Lower leg skin (tissue), 4 donors: Measurements from ENCODE around the gene OR10A2. TPM values are rescaled to one million over a fixed set of nuclear protein-coding genes. Genes with fewer than 3 reads are reported as not detected.
"Not testable (repeated sequence)": the region's sequence is repeated elsewhere in the genome, so short reads cannot be mapped to it uniquely, and the experiment has no call there.

ENCODE experiments used
- DNase-seq, 2 donors: peaks; one replicate each; pipeline ENCODE4 v3.0.0-alpha.2; 2019; ENCODE audit warnings: low spot score in 2 of 2
- H3K4me3 ChIP-seq: fragments of 200-600 bp; sonication (generic); 2 replicates; pipeline ENCODE4 v1.5.1; 2017; ENCODE audit warnings: mild to moderate bottlenecking, low read depth; ENCODE audit not compliant: poor library complexity, severe bottlenecking
- CTCF ChIP-seq, 3 donors: fragments of 450-650 bp; IDR thresholded peaks; one replicate each; pipeline ENCODE4 v1.5.1; 2016; ENCODE audit warnings: antibody characterized with exemption in 3 of 3, mild to moderate bottlenecking in 3 of 3, moderate library complexity in 2 of 3
- POLR2A ChIP-seq, 2 donors: fragments of 450-650 bp; IDR thresholded peaks; one replicate each; pipeline ENCODE4 v1.6.1; 2016 to 2017; ENCODE audit warnings: antibody characterized with exemption in 2 of 2, mild to moderate bottlenecking in 1 of 2, moderate library complexity in 1 of 2
- WGBS, 2 donors: methylation state at CpG; one replicate each; pipeline ENCODE4 v1.1.5; 2018; 5-methylcytosine and 5-hydroxymethylcytosine counted together
- intact Hi-C: fragments of 100-400 bp; cut with DNase I; formaldehyde crosslinking; loops from one replicate; pipeline ENCODE4 v1.15.0; 2023; ENCODE audit warnings: low total_unique reads
- total RNA-seq, 4 donors: library from RNA; depleted of rRNA; stranded (reverse); fragments of >200 nt; gene quantifications; one replicate each; pipeline ENCODE4 v1.1.0, GENCODE V29; 2016

OR10A2 gene
- total RNA-seq, 4 donors from 2014 or later, result not detected

DNA sequence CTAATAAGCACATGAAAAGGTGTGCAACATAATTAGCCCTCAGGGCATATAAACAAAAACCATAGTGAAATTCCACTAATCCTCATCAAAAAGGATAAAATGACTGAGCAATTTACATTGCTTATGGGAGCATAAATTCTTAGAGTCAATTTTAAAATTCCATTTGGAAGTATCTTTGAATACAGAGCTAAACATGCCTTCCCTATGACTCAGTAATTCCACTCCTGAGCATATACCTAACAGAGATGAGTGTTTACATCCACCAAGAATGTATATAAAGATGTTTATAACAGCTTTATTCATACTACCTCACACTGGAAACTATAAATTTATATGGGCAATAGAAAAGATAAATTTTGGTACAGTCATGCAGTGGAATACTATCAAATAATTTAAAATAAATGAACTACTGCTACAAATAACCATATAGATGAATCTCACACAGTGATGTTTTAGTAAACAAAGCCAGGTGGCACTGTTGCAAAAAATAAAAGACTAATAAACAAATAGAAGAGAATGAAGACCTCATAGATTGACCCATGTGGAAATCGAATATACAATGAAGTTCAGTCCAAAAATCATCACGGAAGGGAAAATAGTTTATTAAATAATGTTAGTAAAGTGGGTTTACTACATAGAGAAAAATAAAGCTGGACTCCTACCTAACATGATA lies 37.6 kb downstream of the OR10A2 start:
- no peak for DNase-seq
- intact Hi-C loops, result no loop called here
- no peak overlapping the region for H3K4me3 ChIP-seq
- TF ChIP-seq POLR2A (IDR thresholded peaks at IDR 0.05), result no peak
- WGBS, 2 donors, result 69 to 72% methylated on average over 2 of the region's 2 CpGs

DNA sequence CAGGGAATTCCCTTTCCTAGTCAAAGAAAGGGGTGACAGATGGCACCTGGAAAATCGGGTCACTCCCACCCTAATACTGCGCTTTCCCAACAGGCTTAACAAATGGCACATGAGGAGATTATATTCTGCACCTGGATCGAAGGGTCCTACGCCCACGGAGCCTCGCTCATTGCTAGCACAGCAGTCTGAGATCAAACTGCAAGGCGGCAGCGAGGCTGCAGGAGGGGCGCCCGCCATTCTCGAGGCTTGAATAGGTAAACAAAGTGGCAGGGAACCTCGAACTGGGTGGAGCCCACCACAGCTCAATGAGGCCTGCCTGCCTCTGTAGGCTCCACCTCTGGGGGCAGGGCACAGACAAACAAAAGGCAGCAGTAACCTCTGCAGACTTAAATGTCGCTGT lies 41.9 kb downstream of the OR10A2 start:
- DNase-seq, H3K4me3 ChIP-seq, intact Hi-C loops: not testable (repeated sequence)
- 81 to 89% methylated on average over 13 of the region's 13 CpGs for WGBS, 2 donors

- H3K4me3 ChIP-seq, result no peak overlapping the region
- WGBS, 2 donors, result 85 to 94% methylated on average over 3 of the region's 3 CpGs
- TF ChIP-seq CTCF (IDR thresholded peaks at IDR 0.05) (no peak), POLR2A (IDR thresholded peaks at IDR 0.05) (no peak)
- intact Hi-C loops, result no loop called here
- no peak for DNase-seq
Observed at GRCh38 chr11:6911378-6911777, 48.5 kb downstream of the OR10A2 start.

GRCh38 chr11:6911948-6912347 lies 49.1 kb downstream of the OR10A2 start:
- WGBS, 2 donors, result 32 to 52% methylated on average over 3 of the region's 3 CpGs
- intact Hi-C loops, result no loop called here
- no peak overlapping the region for H3K4me3 ChIP-seq
- no peak for DNase-seq
- TF ChIP-seq POLR2A (IDR thresholded peaks at IDR 0.05) (no peak), CTCF (IDR thresholded peaks at IDR 0.05) (no peak)

DNA sequence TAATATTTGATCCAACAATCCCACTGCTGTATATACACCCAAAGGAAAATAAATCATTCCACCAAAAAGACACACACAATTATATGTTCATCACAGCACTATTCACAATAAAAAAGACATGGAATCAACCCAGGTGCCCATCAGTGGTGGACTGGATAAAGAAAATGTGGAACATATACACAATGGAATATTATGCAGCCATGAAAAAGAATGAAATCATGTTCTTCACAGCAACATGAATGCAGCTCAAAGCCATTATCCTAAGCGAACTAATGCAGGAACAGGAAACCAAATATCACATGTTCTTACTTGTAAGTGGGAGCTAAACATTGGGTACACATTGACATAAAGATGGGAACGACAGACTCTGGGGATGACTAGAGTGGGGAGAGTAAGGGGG lies 56.8 kb downstream of the OR10A2 start:
- no peak for TF ChIP-seq POLR2A (IDR thresholded peaks at IDR 0.05)
- no peak for TF ChIP-seq CTCF (IDR thresholded peaks at IDR 0.05)
- intact Hi-C loops, result no loop called here
- no peak for DNase-seq
- no peak overlapping the region for H3K4me3 ChIP-seq
- 32 to 55% methylated on average over 2 of the region's 2 CpGs for WGBS, 2 donors

GRCh38 chr11:6920702-6921101 lies 57.8 kb downstream of the OR10A2 start, which contains the start of gene OR2D3:
TSS of gene OR2D3 (plus strand) at chr11:6921002. CDS start at chr11:6921002, 0 bp downstream.
- no peak for TF ChIP-seq CTCF (IDR thresholded peaks at IDR 0.05)
- TF ChIP-seq POLR2A (IDR thresholded peaks at IDR 0.05), result no peak

More at GRCh38 chr11:6920702-6921101, 57.8 kb downstream of the OR10A2 start, which contains the start of gene OR2D3:
- 92 to 94% methylated on average over 1 of the region's 1 CpG for WGBS, 2 donors
- no peak within 1 kb of the TSS for H3K4me3 ChIP-seq
- DNase-seq, result no peak
- intact Hi-C loops, result no loop called here

Other genes starting within 250 kb of the OR10A2 start
- gene TPP1, start 243.6 kb upstream of the OR10A2 start, total RNA-seq, result 10 to 100 TPM; 49.6 to 65.3 (median 57.9) TPM
- gene DCHS1, start 207.2 kb upstream of the OR10A2 start, total RNA-seq, result 1 to 10 TPM; 4.0 to 9.0 (median 5.4) TPM
- 100 to 1,000 TPM in 1 of 4 donors, 10 to 100 TPM in 3; 16.8 to 115 (median 30.5) TPM for gene MRPL17, start 179.7 kb upstream of the OR10A2 start, total RNA-seq
- not detected for gene OR2AG2, start 91.1 kb upstream of the OR10A2 start, total RNA-seq
- gene OR2AG1, start 80.0 kb upstream of the OR10A2 start, total RNA-seq, result not detected
- gene OR6A2, start 63.4 kb upstream of the OR10A2 start, total RNA-seq, result not detected
- not detected for gene OR10A5, start 17.4 kb upstream of the OR10A2 start, total RNA-seq
- not detected for gene OR10A4, start 13.6 kb downstream of the OR10A2 start, total RNA-seq
- not detected for gene OR2D2, start 29.4 kb downstream of the OR10A2 start, total RNA-seq
- not detected for gene OR2D3, start 57.9 kb downstream of the OR10A2 start, total RNA-seq
- gene ZNF215, start 63.4 kb downstream of the OR10A2 start, total RNA-seq, result 1 to 10 TPM in 1 of 4 donors, under 1 TPM in 2, not detected in 1; 0.36 to 2.8 (median 0.51) TPM
- gene ZNF214, start 157.3 kb downstream of the OR10A2 start, total RNA-seq, result 1 to 10 TPM in 2 of 4 donors, under 1 TPM in 2; 0.21 to 1.4 (median 0.71) TPM
- under 1 TPM in 1 of 4 donors, not detected in 3; 0.19 TPM for gene NLRP14, start 157.4 kb downstream of the OR10A2 start, total RNA-seq
- not detected for gene RBMXL2, start 225.9 kb downstream of the OR10A2 start, total RNA-seq